Ramos (cell line): ENCODE measurements around the gene FBXO22.
"Not testable (repeated sequence)": the region's sequence is repeated elsewhere in the genome, so short reads cannot be mapped to it uniquely, and the experiment has no call there.

Experiments used
- in situ Hi-C: fragments of 300-500 bp; cut with MboI; formaldehyde crosslinking; loops from one replicate; pipeline ENCODE4 v1.14.3; 2022; ENCODE audit warnings: low sequenced_read_pairs; ENCODE audit not compliant: unreplicated experiment

FBXO22 gene

DNA sequence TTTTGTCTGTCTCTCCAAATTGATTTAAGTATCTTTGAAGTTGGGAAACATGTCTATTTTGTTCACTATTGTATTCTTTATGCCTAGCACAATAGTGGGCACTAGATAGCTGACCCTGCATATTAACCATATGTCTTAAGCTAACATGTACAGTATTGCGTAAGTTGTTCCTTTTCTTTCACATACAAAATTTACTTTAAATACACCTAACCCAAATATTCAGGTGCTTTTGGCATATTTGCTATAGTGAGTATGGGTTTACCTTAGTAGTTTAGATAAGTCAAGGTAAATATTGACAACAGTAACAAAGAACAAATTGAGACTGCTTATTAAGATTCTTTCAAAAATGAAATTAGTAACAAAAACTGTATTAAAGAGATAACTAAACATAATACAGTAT is 57.7 kb downstream of the FBXO22 start:
- in situ Hi-C loops, result no loop called here

DNA sequence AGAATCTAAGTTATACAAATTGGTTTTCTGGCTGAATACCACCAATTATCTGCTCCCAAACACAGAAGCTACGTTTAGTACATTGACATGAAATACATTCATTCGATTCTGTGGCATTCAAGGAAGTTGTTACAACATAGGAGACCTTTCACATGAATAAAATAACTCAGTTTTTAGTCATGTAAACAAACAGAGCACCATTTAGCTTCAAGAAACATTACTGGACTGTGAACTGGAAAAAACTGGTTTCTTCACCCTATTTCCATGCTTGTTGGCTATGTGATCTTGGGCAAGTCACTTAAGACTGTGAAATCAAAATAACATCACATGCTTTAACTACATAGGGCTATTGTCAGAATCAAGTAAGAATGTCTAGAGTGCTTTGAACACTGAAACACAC is 62.4 kb downstream of the FBXO22 start:
- in situ Hi-C loops, result no loop called here

DNA sequence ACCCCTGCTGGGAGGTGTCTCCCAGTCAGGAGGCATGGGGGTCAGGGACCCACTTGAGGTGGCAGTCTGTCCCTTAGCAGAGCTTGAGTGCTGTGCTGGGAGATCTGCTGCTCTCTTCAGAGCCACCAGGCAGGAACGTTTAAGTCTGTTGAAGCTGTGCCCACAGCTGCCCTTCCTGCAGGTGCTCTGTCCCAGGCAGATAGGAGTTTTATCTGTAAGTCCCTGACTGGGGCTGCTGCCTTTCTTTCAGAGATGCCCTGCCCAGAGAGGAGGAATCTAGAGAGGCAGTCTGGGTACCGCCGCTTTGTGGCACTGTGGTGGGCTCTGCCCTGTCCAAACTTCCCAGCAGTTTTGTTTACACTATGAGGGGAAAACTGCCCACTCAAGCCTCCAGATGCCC is 73.1 kb downstream of the FBXO22 start:
- in situ Hi-C loops, result not testable (repeated sequence)

GRCh38 chr15:75981149-75981815 is 77.6 kb downstream of the FBXO22 start:
- in situ Hi-C loops, result no loop called here

DNA sequence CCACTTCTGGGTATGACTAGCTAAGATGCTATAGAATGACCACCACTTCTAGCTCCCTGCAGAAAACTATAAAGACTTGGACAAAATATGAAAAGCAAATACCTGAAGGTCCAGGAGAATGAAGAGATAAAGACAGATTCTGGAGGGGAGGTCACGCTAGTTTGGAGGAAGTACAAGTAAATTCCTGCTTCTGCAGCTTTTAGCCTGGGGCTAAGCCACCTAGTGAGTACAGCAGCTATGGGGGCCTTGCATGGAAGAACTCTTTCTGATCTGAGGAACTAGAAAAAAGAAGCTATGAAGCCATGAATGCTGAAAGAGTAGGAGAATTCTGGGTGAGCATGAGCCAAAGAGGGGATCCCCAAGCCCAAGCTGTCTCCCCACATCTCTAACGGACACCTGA is 78.8 kb downstream of the FBXO22 start:
- in situ Hi-C loops, result no loop called here

- in situ Hi-C loops, result not testable (repeated sequence)
These were observed 81.0 kb downstream of the FBXO22 start for GRCh38 chr15:75984706-75985105.

DNA sequence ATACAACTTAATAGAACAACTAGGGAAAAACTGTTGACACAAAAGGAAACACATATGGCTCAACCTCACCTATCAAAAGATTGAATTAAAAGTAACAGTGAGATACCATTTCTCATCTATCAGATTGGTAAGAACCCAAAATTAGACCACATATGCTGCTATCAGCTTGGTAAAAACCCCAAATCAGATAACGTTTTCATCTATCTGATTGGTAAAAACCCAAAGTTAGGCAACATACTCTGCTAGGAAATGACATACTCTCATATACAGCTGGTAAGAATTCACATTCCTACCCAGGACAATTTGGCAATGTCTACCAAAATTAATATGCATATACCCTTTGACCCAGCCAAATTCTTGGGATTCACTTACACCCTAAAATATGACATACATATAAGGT is 82.3 kb downstream of the FBXO22 start:
- in situ Hi-C loops, result no loop called here

DNA sequence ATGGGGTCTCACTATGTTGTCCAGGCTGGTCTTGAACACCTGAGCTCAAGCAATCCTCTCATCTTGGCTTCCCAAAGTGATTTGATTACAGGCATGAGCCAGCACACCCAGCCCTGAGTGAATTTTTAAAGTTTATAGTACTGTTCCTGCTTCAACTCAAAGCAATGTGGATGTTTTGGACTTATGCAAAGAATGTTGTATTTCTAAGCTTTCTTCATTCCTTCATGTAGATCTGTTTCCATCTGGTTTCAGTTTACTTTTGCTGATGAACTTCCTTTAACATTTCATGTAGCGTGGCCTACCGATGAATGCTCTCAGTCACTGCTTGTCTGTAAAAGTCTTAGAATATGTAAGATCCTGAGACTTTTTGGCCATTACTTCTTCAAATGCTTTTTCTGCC is 85.4 kb downstream of the FBXO22 start:
- in situ Hi-C loops, result no loop called here

GRCh38 chr15:75989875-75990274 is 86.2 kb downstream of the FBXO22 start:
- in situ Hi-C loops, result no loop called here
